ENCODE data around the gene UBE3A.

DNA sequence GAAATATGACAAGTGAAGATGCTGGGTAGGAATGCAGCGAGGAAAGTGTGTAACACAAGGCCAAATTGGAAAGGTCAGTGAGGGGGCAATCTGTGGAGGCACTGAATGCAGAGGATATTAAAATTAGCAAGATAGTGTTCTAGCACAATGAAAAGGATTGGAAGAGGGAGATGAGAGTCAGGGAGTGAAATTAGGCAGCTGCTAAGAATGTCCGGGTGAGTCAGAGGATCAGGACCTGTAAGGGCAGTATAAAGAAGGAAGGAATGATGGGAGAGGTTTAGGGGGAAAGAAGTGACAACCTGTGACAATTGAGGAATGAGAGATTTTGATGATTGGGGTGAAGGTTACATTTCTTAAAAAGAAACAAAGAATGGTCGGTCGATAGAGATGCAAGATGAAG is 103.5 kb downstream of the UBE3A start:
- TF ChIP-seq, protein P1, sequence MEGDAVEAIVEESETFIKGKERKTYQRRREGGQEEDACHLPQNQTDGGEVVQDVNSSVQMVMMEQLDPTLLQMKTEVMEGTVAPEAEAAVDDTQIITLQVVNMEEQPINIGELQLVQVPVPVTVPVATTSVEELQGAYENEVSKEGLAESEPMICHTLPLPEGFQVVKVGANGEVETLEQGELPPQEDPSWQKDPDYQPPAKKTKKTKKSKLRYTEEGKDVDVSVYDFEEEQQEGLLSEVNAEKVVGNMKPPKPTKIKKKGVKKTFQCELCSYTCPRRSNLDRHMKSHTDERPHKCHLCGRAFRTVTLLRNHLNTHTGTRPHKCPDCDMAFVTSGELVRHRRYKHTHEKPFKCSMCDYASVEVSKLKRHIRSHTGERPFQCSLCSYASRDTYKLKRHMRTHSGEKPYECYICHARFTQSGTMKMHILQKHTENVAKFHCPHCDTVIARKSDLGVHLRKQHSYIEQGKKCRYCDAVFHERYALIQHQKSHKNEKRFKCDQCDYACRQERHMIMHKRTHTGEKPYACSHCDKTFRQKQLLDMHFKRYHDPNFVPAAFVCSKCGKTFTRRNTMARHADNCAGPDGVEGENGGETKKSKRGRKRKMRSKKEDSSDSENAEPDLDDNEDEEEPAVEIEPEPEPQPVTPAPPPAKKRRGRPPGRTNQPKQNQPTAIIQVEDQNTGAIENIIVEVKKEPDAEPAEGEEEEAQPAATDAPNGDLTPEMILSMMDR (IDR thresholded peaks at IDR 0.05 in 2 of 3, conservative IDR thresholded peaks at IDR 0.05 in 1 of 3; ENCODE audit: borderline replicate concordance in 1 of 3, insufficient read depth in 1 of 3, low read depth in 2 of 3, low read length in 2 of 3): no peak
- TF ChIP-seq JUND (IDR thresholded peaks at IDR 0.05): no peak
- no peak for TF ChIP-seq POLR2A (IDR thresholded peaks at IDR 0.05; ENCODE audit: borderline replicate concordance, extremely low read depth, insufficient read depth, insufficient read length)
- no peak for TF ChIP-seq YY1 (IDR thresholded peaks at IDR 0.05; ENCODE audit: extremely low read depth, insufficient replicate concordance, low read depth, low read length)
- TF ChIP-seq POLR2AphosphoS5 (IDR thresholded peaks at IDR 0.05; ENCODE audit: low read depth, low read length): no peak
- no peak for TF ChIP-seq EZH2 (IDR thresholded peaks at IDR 0.05)
- no peak for TF ChIP-seq EGR1 (IDR thresholded peaks at IDR 0.05; ENCODE audit: low read depth)
- no peak for TF ChIP-seq RAD21 (IDR thresholded peaks at IDR 0.05; ENCODE audit: low read depth)
- TF ChIP-seq, protein P2, sequence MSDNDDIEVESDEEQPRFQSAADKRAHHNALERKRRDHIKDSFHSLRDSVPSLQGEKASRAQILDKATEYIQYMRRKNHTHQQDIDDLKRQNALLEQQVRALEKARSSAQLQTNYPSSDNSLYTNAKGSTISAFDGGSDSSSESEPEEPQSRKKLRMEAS (IDR thresholded peaks at IDR 0.05): no peak
- no peak for TF ChIP-seq REST (IDR thresholded peaks at IDR 0.05; ENCODE audit: low read depth)
